Tongue (tissue), 2 donors: ENCODE results near the gene NEK5. TPM values are rescaled to one million over a fixed set of nuclear protein-coding genes. Genes with fewer than 3 reads are reported as not detected.
A peak's percentile ranks its signal among the peaks of the same experiment; 100 is the strongest.

ENCODE experiments used
- DNase-seq: peaks from one replicate; pipeline ENCODE4 v3.0.0-alpha.2; 2015
- total RNA-seq: library from RNA; depleted of rRNA; stranded (reverse); fragments of >200 nt; gene quantifications from one replicate; pipeline ENCODE4 v1.2.3, GENCODE V29; 2014

Gene NEK5
- total RNA-seq, 1 donor from 2014 or later = 0.72 TPM

- no peak for DNase-seq
Measured at GRCh38 chr13:52009946-52010345, 118.9 kb downstream of the NEK5 start.

- DNase-seq = no peak
Measured at GRCh38 chr13:52006523-52007245, 122.2 kb downstream of the NEK5 start.

- no peak for DNase-seq
Measured at GRCh38 chr13:52005841-52006522, 122.9 kb downstream of the NEK5 start.

- no peak for DNase-seq
Measured at GRCh38 chr13:52004511-52005170, 124.2 kb downstream of the NEK5 start.

- DNase-seq = peak; percentile 29
Measured at GRCh38 chr13:52003541-52003940, 125.3 kb downstream of the NEK5 start.

GRCh38 chr13:52002361-52002760, 126.5 kb downstream of the NEK5 start:
- no peak for DNase-seq

- peak; percentile 34 for DNase-seq
Measured at GRCh38 chr13:52001120-52001731, 127.6 kb downstream of the NEK5 start.

GRCh38 chr13:51999921-52000320, 129.0 kb downstream of the NEK5 start:
- no peak for DNase-seq

GRCh38 chr13:51999510-51999911, 129.4 kb downstream of the NEK5 start:
- peak; percentile 27 for DNase-seq

- DNase-seq = no peak
Measured at GRCh38 chr13:51998723-51999509, 130.0 kb downstream of the NEK5 start.

- peak; percentile 31 for DNase-seq
Measured at GRCh38 chr13:51997641-51998330, 131.1 kb downstream of the NEK5 start.

- no peak for DNase-seq
Measured at GRCh38 chr13:51997186-51997585, 131.7 kb downstream of the NEK5 start.

- DNase-seq = no peak
Measured at GRCh38 chr13:51996641-51997040, 132.2 kb downstream of the NEK5 start.

GRCh38 chr13:51995677-51996551, 133.0 kb downstream of the NEK5 start:
- DNase-seq = no peak

GRCh38 chr13:51993713-51994112, 135.2 kb downstream of the NEK5 start:
- DNase-seq = no peak

- DNase-seq = no peak
Measured at GRCh38 chr13:51988988-51989618, 139.8 kb downstream of the NEK5 start.
